Body of pancreas (tissue), 4 donors: ENCODE measurements around the gene DMRTB1. TPM values are rescaled to one million over a fixed set of nuclear protein-coding genes. Genes with fewer than 3 reads are reported as not detected.

Experiments
- ATAC-seq: fragments of 150-250 bp; one replicate; pipeline ENCODE4 v1.9.1; 2016
- DNase-seq, 4 donors: peaks; one replicate each; pipeline ENCODE4 v3.0.0-alpha.2; 2019
- H3K27ac ChIP-seq, 4 donors: fragments of 200-600 bp; sonication (generic); 1 replicate in 3 of 4; 2 replicates in 1 of 4; pipeline versions ENCODE4 v1.5.1 to v1.6.1; 2016 to 2019; ENCODE audit warnings: mild to moderate bottlenecking in 1 of 4, mixed read lengths in 1 of 4, moderate library complexity in 1 of 4
- H3K27me3 ChIP-seq, 2 donors: fragments of 200-600 bp; sonication (generic); one replicate each; pipeline ENCODE4 v1.6.0; 2016; ENCODE audit warnings: mild to moderate bottlenecking in 1 of 2
- H3K36me3 ChIP-seq, 2 donors: fragments of 200-600 bp; sonication (generic); replicated peaks in 1 of 2; 2 replicates each; pipeline ENCODE4 v1.5.1; 2016; ENCODE audit warnings: low read depth in 2 of 2; ENCODE audit not compliant: insufficient read depth in 1 of 2
- H3K4me1 ChIP-seq: fragments of 200-600 bp; sonication (generic); one replicate; pipeline ENCODE4 v1.6.0; 2016
- H3K4me3 ChIP-seq, 2 donors: fragments of 200-600 bp; sonication (generic); 1 replicate in 1 of 2; 2 replicates in 1 of 2; pipeline ENCODE4 v1.5.1; 2016 to 2019
- H3K9me3 ChIP-seq, 3 donors: fragments of 200-600 bp; sonication (generic); 1 replicate in 2 of 3; 2 replicates in 1 of 3; pipeline ENCODE4 v1.5.1; 2016
- POLR2A ChIP-seq, 3 donors: fragments of 450-650 bp; IDR thresholded peaks; one replicate each; pipeline ENCODE4 v1.6.1; 2016; ENCODE audit warnings: antibody characterized with exemption in 3 of 3, mild to moderate bottlenecking in 2 of 3
- WGBS, 2 donors: methylation state at CpG; one replicate each; pipeline ENCODE4 v1.1.5; 2017; 5-methylcytosine and 5-hydroxymethylcytosine counted together
- intact Hi-C: fragments of 100-400 bp; cut with DNase I; formaldehyde crosslinking; loops from one replicate; pipeline ENCODE4 v1.15.1; 2023
- total RNA-seq, 2 donors: library from RNA; depleted of rRNA; stranded (reverse); fragments of >200 nt; gene quantifications; one replicate each; pipeline ENCODE4 v1.1.0, GENCODE V29; 2016
- TF ChIP-seq, protein P1 (sequence below), 7 experiments: fragments of 450-650 bp in 4 of 7; fragments of 200-600 bp in 3 of 7; sonication (generic) in 3 of 7; IDR thresholded peaks; one replicate each; pipeline ENCODE4 v1.5.1; 2016 to 2019; ENCODE audit warnings: antibody characterized with exemption in 7 of 7

Gene DMRTB1
- total RNA-seq, 2 donors from 2014 or later, result not detected

GRCh38 chr1:53470584-53470983 is 11.4 kb downstream of the DMRTB1 start:
- H3K36me3 ChIP-seq, result no peaks in the 10 kb centered on the region
- no peak overlapping the region for H3K27ac ChIP-seq
- TF ChIP-seq, protein P1, sequence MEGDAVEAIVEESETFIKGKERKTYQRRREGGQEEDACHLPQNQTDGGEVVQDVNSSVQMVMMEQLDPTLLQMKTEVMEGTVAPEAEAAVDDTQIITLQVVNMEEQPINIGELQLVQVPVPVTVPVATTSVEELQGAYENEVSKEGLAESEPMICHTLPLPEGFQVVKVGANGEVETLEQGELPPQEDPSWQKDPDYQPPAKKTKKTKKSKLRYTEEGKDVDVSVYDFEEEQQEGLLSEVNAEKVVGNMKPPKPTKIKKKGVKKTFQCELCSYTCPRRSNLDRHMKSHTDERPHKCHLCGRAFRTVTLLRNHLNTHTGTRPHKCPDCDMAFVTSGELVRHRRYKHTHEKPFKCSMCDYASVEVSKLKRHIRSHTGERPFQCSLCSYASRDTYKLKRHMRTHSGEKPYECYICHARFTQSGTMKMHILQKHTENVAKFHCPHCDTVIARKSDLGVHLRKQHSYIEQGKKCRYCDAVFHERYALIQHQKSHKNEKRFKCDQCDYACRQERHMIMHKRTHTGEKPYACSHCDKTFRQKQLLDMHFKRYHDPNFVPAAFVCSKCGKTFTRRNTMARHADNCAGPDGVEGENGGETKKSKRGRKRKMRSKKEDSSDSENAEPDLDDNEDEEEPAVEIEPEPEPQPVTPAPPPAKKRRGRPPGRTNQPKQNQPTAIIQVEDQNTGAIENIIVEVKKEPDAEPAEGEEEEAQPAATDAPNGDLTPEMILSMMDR (IDR thresholded peaks at IDR 0.05), result no peak
- no peak for TF ChIP-seq POLR2A (IDR thresholded peaks at IDR 0.05)
- ATAC-seq (no peak), DNase-seq (no peak)
- no peaks in the 10 kb centered on the region for H3K4me1 ChIP-seq
- 70 to 78% methylated on average over 15 to 19 of the region's 19 CpGs for WGBS, 2 donors
- no peaks in the 10 kb centered on the region for H3K9me3 ChIP-seq
- H3K27me3 ChIP-seq, result no peaks in the 10 kb centered on the region
- no peak overlapping the region for H3K4me3 ChIP-seq
- intact Hi-C loops, result no loop called here

DNA sequence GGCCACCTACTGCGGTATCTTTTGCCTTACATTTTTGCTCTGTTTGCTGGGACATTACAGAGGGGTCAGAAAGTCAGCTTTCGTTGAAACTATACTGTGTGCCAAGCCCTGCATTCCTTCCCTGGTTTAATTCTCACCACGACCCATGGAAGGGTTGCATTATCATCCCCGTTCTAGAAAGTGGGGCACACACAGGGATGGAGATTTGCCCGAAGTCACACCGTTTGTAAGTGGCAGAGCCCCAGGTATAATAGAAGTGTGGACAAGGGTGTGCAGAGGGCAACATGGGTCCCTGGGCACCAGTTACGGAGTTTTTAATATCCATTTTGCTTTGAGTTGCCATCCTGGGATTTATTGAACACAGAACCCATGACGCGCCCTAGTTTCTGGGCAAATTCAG is 11.8 kb downstream of the DMRTB1 start:
- ATAC-seq (no peak), DNase-seq (no peak)
- Histone ChIP-seq H3K4me3 (no peak overlapping the region), H3K4me1 (no peaks in the 10 kb centered on the region), H3K9me3 (no peaks in the 10 kb centered on the region), H3K27ac (no peak overlapping the region), H3K27me3 (no peaks in the 10 kb centered on the region), H3K36me3 (no peaks in the 10 kb centered on the region)
- no peak for TF ChIP-seq POLR2A (IDR thresholded peaks at IDR 0.05)
- TF ChIP-seq, protein P1 (IDR thresholded peaks at IDR 0.05), result no peak
- intact Hi-C loops, result no loop called here
- 86 to 90% methylated on average over 5 to 9 of the region's 9 CpGs for WGBS, 2 donors

GRCh38 chr1:53473463-53473862 is 14.3 kb downstream of the DMRTB1 start:
- no peak for DNase-seq
- no peaks in the 10 kb centered on the region for H3K4me1 ChIP-seq
- 84 to 90% methylated on average over 3 of the region's 3 CpGs for WGBS, 2 donors
- H3K36me3 ChIP-seq, result no peaks in the 10 kb centered on the region
- no peak overlapping the region for H3K4me3 ChIP-seq
- H3K27ac ChIP-seq, result no peak overlapping the region
- no peak for ATAC-seq
- no peaks in the 10 kb centered on the region for H3K9me3 ChIP-seq
- no peak for TF ChIP-seq POLR2A (IDR thresholded peaks at IDR 0.05)
- TF ChIP-seq, protein P1 (IDR thresholded peaks at IDR 0.05), result no peak
- no peaks in the 10 kb centered on the region for H3K27me3 ChIP-seq
- intact Hi-C loops, result no loop called here

- H3K27me3 ChIP-seq, result no peaks in the 10 kb centered on the region
- H3K4me3 ChIP-seq, result no peak overlapping the region
- 52 to 58% methylated on average over 7 of the region's 7 CpGs for whole genome bisulfite sequencing, 2 donors
- H3K9me3 ChIP-seq, result no peaks in the 10 kb centered on the region
- no peaks in the 10 kb centered on the region for H3K4me1 ChIP-seq
- intact Hi-C loops, result no loop called here
- TF ChIP-seq POLR2A (IDR thresholded peaks at IDR 0.05), result no peak
- TF ChIP-seq, protein P1 (IDR thresholded peaks at IDR 0.05), result no peak
- DNase-seq, result no peak
- no peaks in the 10 kb centered on the region for H3K36me3 ChIP-seq
- no peak for ATAC-seq
- H3K27ac ChIP-seq, result no peak overlapping the region
These were observed 16.5 kb downstream of the DMRTB1 start for GRCh38 chr1:53475664-53476063.

- ATAC-seq, result no peak
- Histone ChIP-seq H3K36me3 (no peaks in the 10 kb centered on the region), H3K9me3 (no peaks in the 10 kb centered on the region), H3K4me3 (no peak overlapping the region), H3K27ac (no peak overlapping the region), H3K27me3 (no peaks in the 10 kb centered on the region), H3K4me1 (no peaks in the 10 kb centered on the region)
- DNase-seq, result no peak
- WGBS, 2 donors, result 58 to 61% methylated on average over 6 to 8 of the region's 8 CpGs
- intact Hi-C loops, result no loop called here
- TF ChIP-seq, protein P1 (IDR thresholded peaks at IDR 0.05), result no peak
- no peak for TF ChIP-seq POLR2A (IDR thresholded peaks at IDR 0.05)
These were observed 17.4 kb downstream of the DMRTB1 start for GRCh38 chr1:53476579-53476978.
